Right lobe of liver (tissue), 4 donors: ENCODE results near the gene LTO1.

Source experiments
- CTCF ChIP-seq, 4 donors: fragments of 200-600 bp in 3 of 4; fragments of 450-650 bp in 1 of 4; IDR thresholded peaks; one replicate each; pipeline versions ENCODE4 v1.5.1 to v1.8.0; 2016 to 2022; ENCODE audit warnings: antibody characterized with exemption in 4 of 4, mild to moderate bottlenecking in 2 of 4
- POLR2A ChIP-seq: fragments of 450-650 bp; IDR thresholded peaks from one replicate; pipeline ENCODE4 v1.6.1; 2017; ENCODE audit warnings: antibody characterized with exemption, mild to moderate bottlenecking
- donor health status: DM: no; HTN: no; CAD: no.
- donor health status: DM: no; HTN: no; CAD: no.
- donor health status: DM: no; HTN: yes; CAD: no.

- TF ChIP-seq CTCF (IDR thresholded peaks at IDR 0.05) (no peak), POLR2A (no peak)
Observed at GRCh38 chr11:69656536-69657455, 18.4 kb downstream of the LTO1 start.
